HL-60 (cell line): ENCODE results near the gene MDGA2.
"Not testable (repeated sequence)": the region's sequence is repeated elsewhere in the genome, so short reads cannot be mapped to it uniquely, and the experiment has no call there.

Experiments used
- DNase-seq, 2 experiments: peaks; one replicate each; pipeline ENCODE4 v3.0.0-alpha.2; 2010 to 2020; ENCODE audit warnings: low read depth in 1 of 2, low spot score in 1 of 2
- H3K27ac ChIP-seq: fragments of 250-450 bp; sonication (Bioruptor Pico); replicated peaks from 2 replicates; pipeline ENCODE4 v1.5.1; 2020; ENCODE audit warnings: mild to moderate bottlenecking, moderate library complexity
- H3K27me3 ChIP-seq: fragments of 250-450 bp; sonication (Bioruptor Pico); 2 replicates; pipeline ENCODE4 v1.5.1; 2021; ENCODE audit warnings: mild to moderate bottlenecking, moderate library complexity; ENCODE audit not compliant: insufficient read depth, poor library complexity, severe bottlenecking
- H3K4me3 ChIP-seq: replicated peaks from 2 replicates; pipeline ENCODE4 v1.5.1; 2011; ENCODE audit warnings: mild to moderate bottlenecking, control low read depth, low read length; ENCODE audit not compliant: insufficient read depth
- CTCF ChIP-seq: IDR thresholded peaks from one replicate; pipeline ENCODE4 v1.5.1; 2011; ENCODE audit warnings: low read length, control low read depth, inconsistent platforms; ENCODE audit not compliant: insufficient read depth
- GABPA ChIP-seq: IDR thresholded peaks from 2 replicates; pipeline ENCODE4 v1.6.1; 2012; ENCODE audit warnings: low read depth
- POLR2AphosphoS5 ChIP-seq: IDR thresholded peaks from 2 replicates; pipeline ENCODE4 v1.6.1; 2012; ENCODE audit warnings: low read depth
- REST ChIP-seq: IDR thresholded peaks from 2 replicates; pipeline ENCODE4 v1.6.1; 2012; ENCODE audit warnings: low read depth; ENCODE audit not compliant: insufficient replicate concordance
- SPI1 ChIP-seq: IDR thresholded peaks from 2 replicates; pipeline ENCODE4 v1.6.1; 2012; ENCODE audit warnings: low read depth, mild to moderate bottlenecking, borderline replicate concordance

The MDGA2 gene

GRCh38 chr14:47257013-47257412 lies 418.4 kb downstream of the MDGA2 start:
- no peak for TF ChIP-seq POLR2AphosphoS5
- TF ChIP-seq CTCF = no peak
- no peak overlapping the region for H3K27ac ChIP-seq
- H3K27me3 ChIP-seq = no peaks in the 10 kb centered on the region
- no peak overlapping the region for H3K4me3 ChIP-seq
- DNase-seq = no peak

GRCh38 chr14:47252802-47253201 lies 422.6 kb downstream of the MDGA2 start:
- Histone ChIP-seq H3K27me3 (no peaks in the 10 kb centered on the region), H3K4me3 (no peak overlapping the region), H3K27ac (no peak overlapping the region)
- no peak for DNase-seq
- TF ChIP-seq REST (no peak), SPI1 (peak; percentile 71)

- Histone ChIP-seq H3K4me3 (no peak overlapping the region), H3K27ac (no peak overlapping the region), H3K27me3 (no peaks in the 10 kb centered on the region)
- TF ChIP-seq GABPA (no peak), POLR2AphosphoS5 (no peak), REST (no peak), SPI1 (no peak), CTCF (no peak)
- no peak for DNase-seq
Measured at GRCh38 chr14:47246367-47246766, 429.0 kb downstream of the MDGA2 start.

- not testable (repeated sequence) for H3K27ac ChIP-seq, DNase-seq
Measured at GRCh38 chr14:47242579-47242978, 432.8 kb downstream of the MDGA2 start.

GRCh38 chr14:47240748-47241437 lies 434.5 kb downstream of the MDGA2 start:
- no peak overlapping the region for H3K4me3 ChIP-seq
- TF ChIP-seq POLR2AphosphoS5 = no peak
- no peak for TF ChIP-seq REST
- no peak for TF ChIP-seq GABPA
- TF ChIP-seq SPI1 = no peak
- no peak for TF ChIP-seq CTCF
- no peak for DNase-seq
- H3K27me3 ChIP-seq = no peaks in the 10 kb centered on the region
- no peak overlapping the region for H3K27ac ChIP-seq

More at GRCh38 chr14:47242579-47242978, 432.8 kb downstream of the MDGA2 start:
- H3K27me3 ChIP-seq, H3K4me3 ChIP-seq: not testable (repeated sequence)
